Kidney (tissue), 14 donors: ENCODE data around the gene TCP11. TPM values are rescaled to one million over a fixed set of nuclear protein-coding genes. Genes with fewer than 3 reads are reported as not detected.

ENCODE experiments used
- DNase-seq, 5 donors: peaks; one replicate each; pipeline ENCODE4 v3.0.0-alpha.2; 2013 to 2020
- FAIRE-seq: peaks from 2 replicates; lab custom pipeline; 2012; peaks lifted over from hg19 to GRCh38; lab: Jason Lieb, UNC
- H3K27ac ChIP-seq, 2 donors: one replicate each; pipeline ENCODE4 v1.7.0; 2013; ENCODE audit warnings: low read depth in 2 of 2, low read length in 2 of 2, inconsistent platforms in 1 of 2
- H3K27me3 ChIP-seq: one replicate; pipeline ENCODE4 v1.7.1; 2013; ENCODE audit warnings: low read length, inconsistent platforms; ENCODE audit not compliant: control insufficient read depth, insufficient read depth
- H3K36me3 ChIP-seq, 3 donors: one replicate each; pipeline versions ENCODE4 v1.7.0 to v1.7.1; 2013; ENCODE audit warnings: low read length in 3 of 3, control low read depth in 1 of 3, inconsistent platforms in 1 of 3; ENCODE audit not compliant: insufficient read depth in 3 of 3, control insufficient read depth in 2 of 3
- H3K4me1 ChIP-seq, 3 donors: one replicate each; pipeline versions ENCODE4 v1.7.0 to v1.7.1; 2013; ENCODE audit warnings: low read length in 3 of 3, inconsistent platforms in 1 of 3, low read depth in 1 of 3; ENCODE audit not compliant: control insufficient read depth in 2 of 3, insufficient read depth in 2 of 3
- H3K4me3 ChIP-seq, 3 donors: one replicate each; pipeline versions ENCODE4 v1.7.0 to v1.8.1; 2013; ENCODE audit warnings: low read length in 3 of 3, control low read depth in 1 of 3, inconsistent platforms in 1 of 3
- H3K9ac ChIP-seq, 3 donors: one replicate each; pipeline versions ENCODE4 v1.7.0 to v1.7.1; 2013; ENCODE audit warnings: low read length in 3 of 3, control low read depth in 1 of 3, inconsistent platforms in 1 of 3
- H3K9me3 ChIP-seq, 3 donors: one replicate each; pipeline versions ENCODE4 v1.7.0 to v1.7.1; 2013; ENCODE audit warnings: low read length in 3 of 3, control low read depth in 1 of 3, inconsistent platforms in 1 of 3; ENCODE audit not compliant: control insufficient read depth in 2 of 3, insufficient read depth in 1 of 3
- CTCF ChIP-seq: IDR thresholded peaks from 3 replicates; pipeline ENCODE4 v1.5.1; 2012; ENCODE audit warnings: mild to moderate bottlenecking, moderate library complexity, borderline replicate concordance; ENCODE audit not compliant: insufficient read depth; ENCODE audit errors: extremely low read depth
- intact Hi-C: fragments of 100-400 bp; cut with DNase I; formaldehyde crosslinking; loops from one replicate; pipeline ENCODE4 v1.11.1; 2022
- polyA plus RNA-seq: library from polyadenylated mRNA; stranded (reverse); fragments of 350-450 nt; fragmentation: Illumina TruSeq; extraction: RNeasy Lipid Tissue Mini Kit (QIAGEN cat#74804); gene quantifications from one replicate; pipeline ENCODE4 v1.2.3, GENCODE V29; 2014; ENCODE audit warnings: low read depth, low replicate concordance; ENCODE audit not compliant: insufficient read depth
- total RNA-seq: library from RNA; stranded (reverse); fragmentation: NEBNext Ultra II Directional; extraction: Animal tissue kit (Norgen Biotek cat#: 25700); gene quantifications from one replicate; pipeline ENCODE4 v1.2.1, GENCODE V29; 2021
- donor health status: control.
- donor health status: control.
- donor health status: control.
- donor health status: control.
- donor health status: control.
- donor health status: DM: yes; HTN: yes; CAD: no.
- donor health status: Normal renal cell carcinoma (clear cell type).

Gene TCP11
- total and polyA plus RNA-seq, 2 donors from 2014 or later: 0.41 to 0.50 TPM

GRCh38 chr6:35083507-35083906 lies 57.6 kb downstream of the TCP11 start:
- DNase-seq (no peak), FAIRE-seq (no peak)
- intact Hi-C loops: no loop called here
- TF ChIP-seq CTCF: no peak
- no peak overlapping the region for H3K9ac ChIP-seq
- H3K36me3 ChIP-seq: peaks cover 3 to 38% (median 29%) of the 10 kb centered on the region in 3 donors
- no peak overlapping the region for H3K4me3 ChIP-seq
- no peak overlapping the region for H3K27ac ChIP-seq
- peaks cover 0 to 13% (median 6%) of the 10 kb centered on the region in 3 donors for H3K4me1 ChIP-seq
- no peaks in the 10 kb centered on the region for H3K27me3 ChIP-seq
- H3K9me3 ChIP-seq: no peaks in the 10 kb centered on the region

GRCh38 chr6:35082733-35083403 lies 58.3 kb downstream of the TCP11 start:
- intact Hi-C loops: no loop called here
- Histone ChIP-seq H3K4me3 (no peak overlapping the region), H3K27ac (peak overlapping the region in 1 of 2 donors; percentile 1), H3K9me3 (no peaks in the 10 kb centered on the region), H3K4me1 (peaks cover 0 to 10% (median 6%) of the 10 kb centered on the region in 3 donors), H3K9ac (no peak overlapping the region), H3K27me3 (no peaks in the 10 kb centered on the region), H3K36me3 (peaks cover 3 to 34% (median 28%) of the 10 kb centered on the region in 3 donors)
- DNase-seq (peak in 1 of 5 donors; percentile 19), FAIRE-seq (no peak)
- TF ChIP-seq CTCF: no peak

- TF ChIP-seq CTCF: no peak
- no peak overlapping the region for H3K4me3 ChIP-seq
- no peaks in the 10 kb centered on the region for H3K27me3 ChIP-seq
- H3K9ac ChIP-seq: no peak overlapping the region
- intact Hi-C loops: no loop called here
- DNase-seq: peak in 1 of 5 donors; percentile 24
- H3K27ac ChIP-seq: peak overlapping the region in 1 of 2 donors; percentile 71
- H3K36me3 ChIP-seq: peaks cover 3 to 33% (median 23%) of the 10 kb centered on the region in 3 donors
- H3K4me1 ChIP-seq: peaks cover 0 to 9% (median 6%) of the 10 kb centered on the region in 3 donors
- no peaks in the 10 kb centered on the region for H3K9me3 ChIP-seq
- no peak for FAIRE-seq
These were observed 59.0 kb downstream of the TCP11 start for GRCh38 chr6:35082046-35082732.
